Astrocyte (in vitro differentiated cells and primary cell): ENCODE data around the gene LIX1L. TPM values are rescaled to one million over a fixed set of nuclear protein-coding genes. Genes with fewer than 3 reads are reported as not detected.
A peak's percentile ranks its signal among the peaks of the same experiment; 100 is the strongest.

ENCODE experiments used
- DNase-seq: peaks from one replicate; pipeline ENCODE4 v3.0.0-alpha.2; 2010; ENCODE audit warnings: low read depth
- FAIRE-seq: peaks from 2 replicates; lab custom pipeline; 2011; peaks lifted over from hg19 to GRCh38; lab: Jason Lieb, UNC
- H2AFZ ChIP-seq: 2 replicates; pipeline ENCODE4 v1.6.0; 2012; ENCODE audit warnings: low read depth, low read length, inconsistent platforms
- H3K27ac ChIP-seq: 2 replicates; pipeline ENCODE4 v1.5.1; 2011; ENCODE audit warnings: low read depth, low read length, inconsistent platforms
- H3K27me3 ChIP-seq: 2 replicates; pipeline ENCODE4 v1.6.0; 2011; ENCODE audit warnings: low read length, inconsistent platforms; ENCODE audit not compliant: insufficient read depth
- H3K36me3 ChIP-seq: 2 replicates; pipeline ENCODE4 v1.5.1; 2011; ENCODE audit warnings: low read length, inconsistent platforms; ENCODE audit not compliant: insufficient read depth
- H3K4me1 ChIP-seq: 2 replicates; pipeline ENCODE4 v1.5.1; 2011; ENCODE audit warnings: low read length, inconsistent platforms; ENCODE audit not compliant: insufficient read depth
- H3K4me2 ChIP-seq: 2 replicates; pipeline ENCODE4 v1.6.0; 2012; ENCODE audit warnings: low read length, inconsistent platforms
- H3K4me3 ChIP-seq: 2 replicates; pipeline ENCODE4 v1.5.1; 2011; ENCODE audit warnings: low read depth, mild to moderate bottlenecking, low read length, inconsistent platforms; ENCODE audit not compliant: insufficient read depth
- H3K79me2 ChIP-seq: 2 replicates; pipeline ENCODE4 v1.6.0; 2012; ENCODE audit warnings: mild to moderate bottlenecking, low read length, inconsistent platforms; ENCODE audit not compliant: insufficient read depth
- H3K9ac ChIP-seq: 2 replicates; pipeline ENCODE4 v1.6.0; 2012; ENCODE audit warnings: mild to moderate bottlenecking, low read length, inconsistent platforms
- H3K9me3 ChIP-seq: 2 replicates; pipeline ENCODE4 v1.5.1; 2012; ENCODE audit warnings: low read depth, mild to moderate bottlenecking, low read length, inconsistent platforms; ENCODE audit not compliant: insufficient read depth
- H4K20me1 ChIP-seq: 2 replicates; pipeline ENCODE4 v1.6.0; 2012; ENCODE audit warnings: low read length, inconsistent platforms; ENCODE audit not compliant: insufficient read depth
- H3K27ac Mint-ChIP-seq: one replicate; pipeline ENCODE4 v1.8.0; 2021; ENCODE audit warnings: mild to moderate bottlenecking, mixed read lengths; ENCODE audit not compliant: unreplicated experiment
- H3K27me3 Mint-ChIP-seq: one replicate; pipeline ENCODE4 v1.8.0; 2021; ENCODE audit warnings: low read depth, mixed read lengths; ENCODE audit not compliant: unreplicated experiment
- H3K36me3 Mint-ChIP-seq: one replicate; pipeline ENCODE4 v1.8.0; 2021; ENCODE audit warnings: low read depth, mixed read lengths; ENCODE audit not compliant: unreplicated experiment
- H3K4me1 Mint-ChIP-seq: one replicate; pipeline ENCODE4 v1.8.0; 2021; ENCODE audit warnings: low read depth, mixed read lengths; ENCODE audit not compliant: unreplicated experiment
- H3K4me3 Mint-ChIP-seq: one replicate; pipeline ENCODE4 v1.8.0; 2021; ENCODE audit warnings: mild to moderate bottlenecking, moderate library complexity, mixed read lengths; ENCODE audit not compliant: unreplicated experiment
- H3K9me3 Mint-ChIP-seq: one replicate; pipeline ENCODE4 v1.8.0; 2021; ENCODE audit warnings: mild to moderate bottlenecking, mixed read lengths; ENCODE audit not compliant: unreplicated experiment
- CTCF ChIP-seq: IDR thresholded peaks from 2 replicates; pipeline ENCODE4 v1.5.1; 2011; ENCODE audit warnings: low read depth, mild to moderate bottlenecking, inconsistent platforms, low read length, moderate library complexity; ENCODE audit not compliant: insufficient read depth
- EZH2 ChIP-seq: IDR thresholded peaks from 2 replicates; pipeline ENCODE4 v1.6.1; 2012; ENCODE audit warnings: mild to moderate bottlenecking, low read length, inconsistent platforms; ENCODE audit not compliant: insufficient read depth
- total RNA-seq: library from RNA; stranded (reverse); gene quantifications from 2 replicates; pipeline ENCODE4 v1.2.1, GENCODE V29; 2021

LIX1L gene
- total RNA-seq, 1 donor from 2014 or later: 37.2 TPM

GRCh38 chr1:145942871-145943270 lies 14.9 kb downstream of the LIX1L start:
- no peaks in the 10 kb centered on the region for H3K4me1 Mint-ChIP-seq
- no peak for TF ChIP-seq CTCF
- TF ChIP-seq EZH2: no peak
- H3K27me3 Mint-ChIP-seq: no peaks in the 10 kb centered on the region
- Histone ChIP-seq H3K9me3 (no peaks in the 10 kb centered on the region), H3K4me2 (no peak overlapping the region), H3K4me1 (no peaks in the 10 kb centered on the region), H3K36me3 (peaks cover 17% of the 10 kb centered on the region), H3K4me3 (no peak overlapping the region), H3K9ac (no peak overlapping the region), H2AFZ (no peak overlapping the region), H3K79me2 (peaks cover 14% of the 10 kb centered on the region), H3K27ac (no peak overlapping the region), H3K27me3 (no peaks in the 10 kb centered on the region), H4K20me1 (peaks cover 9% of the 10 kb centered on the region)
- DNase-seq (no peak), FAIRE-seq (no peak)
- no peak overlapping the region for H3K27ac Mint-ChIP-seq
- no peak overlapping the region for H3K4me3 Mint-ChIP-seq
- H3K36me3 Mint-ChIP-seq: peaks cover 14% of the 10 kb centered on the region
- no peaks in the 10 kb centered on the region for H3K9me3 Mint-ChIP-seq

- H3K4me3 ChIP-seq: no peak overlapping the region
- no peak overlapping the region for H3K27ac ChIP-seq
- no peak for TF ChIP-seq EZH2
- no peaks in the 10 kb centered on the region for H3K4me1 ChIP-seq
- peaks cover 5% of the 10 kb centered on the region for H4K20me1 ChIP-seq
- no peaks in the 10 kb centered on the region for H3K4me1 Mint-ChIP-seq
- H2AFZ ChIP-seq: no peak overlapping the region
- peaks cover 19% of the 10 kb centered on the region for H3K36me3 ChIP-seq
- DNase-seq (no peak), FAIRE-seq (no peak)
- H3K9me3 ChIP-seq: no peaks in the 10 kb centered on the region
- H3K9me3 Mint-ChIP-seq: no peaks in the 10 kb centered on the region
- no peak overlapping the region for H3K4me3 Mint-ChIP-seq
- no peaks in the 10 kb centered on the region for H3K27me3 ChIP-seq
- no peak overlapping the region for H3K27ac Mint-ChIP-seq
- H3K36me3 Mint-ChIP-seq: peaks cover 13% of the 10 kb centered on the region
- peaks cover 9% of the 10 kb centered on the region for H3K79me2 ChIP-seq
- no peak overlapping the region for H3K9ac ChIP-seq
- H3K4me2 ChIP-seq: no peak overlapping the region
- no peaks in the 10 kb centered on the region for H3K27me3 Mint-ChIP-seq
Measured at GRCh38 chr1:145942405-145942804, 15.4 kb downstream of the LIX1L start.

GRCh38 chr1:145937436-145937835 lies 20.4 kb downstream of the LIX1L start:
- Mint-ChIP-seq H3K27me3 (no peaks in the 10 kb centered on the region), H3K4me1 (peaks cover 3% of the 10 kb centered on the region), H3K4me3 (peak overlapping the region; percentile 20), H3K36me3 (peaks cover 7% of the 10 kb centered on the region), H3K9me3 (no peaks in the 10 kb centered on the region), H3K27ac (no peak overlapping the region)
- Histone ChIP-seq H3K36me3 (peaks cover 20% of the 10 kb centered on the region), H3K4me1 (no peaks in the 10 kb centered on the region), H2AFZ (no peak overlapping the region), H4K20me1 (peaks cover 2% of the 10 kb centered on the region), H3K27me3 (no peaks in the 10 kb centered on the region), H3K4me2 (no peak overlapping the region), H3K9me3 (no peaks in the 10 kb centered on the region), H3K9ac (no peak overlapping the region), H3K4me3 (no peak overlapping the region), H3K79me2 (no peaks in the 10 kb centered on the region), H3K27ac (no peak overlapping the region)
- no peak for DNase-seq
- TF ChIP-seq EZH2 (no peak), CTCF (no peak)
- FAIRE-seq: no peak
